Loucy (cell line): ENCODE measurements around the gene ANO10.

Source experiments
- CTCF ChIP-seq: fragments of 200-600 bp; sonication (generic); conservative IDR thresholded peaks from 2 replicates; pipeline ENCODE4 v1.5.1; 2014; ENCODE audit warnings: mild to moderate bottlenecking, antibody characterized with exemption, low read length
- EZH2phosphoT487 ChIP-seq: fragments of 200-600 bp; IDR thresholded peaks from 2 replicates; pipeline ENCODE4 v1.6.1; 2018; ENCODE audit warnings: antibody characterized with exemption, mild to moderate bottlenecking, moderate library complexity, borderline replicate concordance

GRCh38 chr3:43640681-43641080, 18.9 kb upstream of the ANO10 start:
- no peak for TF ChIP-seq CTCF
- no peak for TF ChIP-seq EZH2phosphoT487
